Stimulated activated CD4-positive, alpha-beta T cell treated with anti-CD3 and anti-CD28 coated beads, Interleukin-1b, Interleukin-23, amount 100 ng/mL, for 1 hour (primary cell): Measurements from ENCODE around the gene RNF212.
"Not testable (repeated sequence)": the region's sequence is repeated elsewhere in the genome, so short reads cannot be mapped to it uniquely, and the experiment has no call there.

Source experiments
- DNase-seq, 2 donors: peaks; one replicate each; pipeline ENCODE4 v3.0.0-alpha.2; 2020; ENCODE audit warnings: low read depth in 2 of 2

RNF212 gene

GRCh38 chr4:1065732-1066131 is 47.6 kb downstream of the RNF212 start:
- DNase-seq = no peak

- no peak for DNase-seq
These were observed 50.9 kb downstream of the RNF212 start for GRCh38 chr4:1062419-1062818.

GRCh38 chr4:1061760-1062159 is 51.6 kb downstream of the RNF212 start:
- DNase-seq = no peak

- no peak for DNase-seq
These were observed 52.2 kb downstream of the RNF212 start for GRCh38 chr4:1061056-1061700.

- DNase-seq = no peak
These were observed 52.7 kb downstream of the RNF212 start for GRCh38 chr4:1060621-1061020.

GRCh38 chr4:1060121-1060520 is 53.2 kb downstream of the RNF212 start:
- DNase-seq = no peak

GRCh38 chr4:1058997-1059665 is 54.2 kb downstream of the RNF212 start:
- DNase-seq = no peak

GRCh38 chr4:1058198-1058996 is 55.0 kb downstream of the RNF212 start:
- no peak for DNase-seq

GRCh38 chr4:1057403-1057745 is 56.0 kb downstream of the RNF212 start:
- DNase-seq = no peak

- DNase-seq = no peak
These were observed 56.5 kb downstream of the RNF212 start for GRCh38 chr4:1056671-1057402.

GRCh38 chr4:1055721-1056590 is 57.4 kb downstream of the RNF212 start:
- DNase-seq = peak; percentile 35 to 55

GRCh38 chr4:1055243-1055701 is 58.1 kb downstream of the RNF212 start:
- DNase-seq = not testable (repeated sequence)

GRCh38 chr4:1054696-1055242 is 58.6 kb downstream of the RNF212 start:
- not testable (repeated sequence) for DNase-seq

- not testable (repeated sequence) for DNase-seq
These were observed 59.5 kb downstream of the RNF212 start for GRCh38 chr4:1053891-1054290.

GRCh38 chr4:1053080-1053661 is 60.2 kb downstream of the RNF212 start:
- no peak for DNase-seq

- DNase-seq = no peak
These were observed 61.1 kb downstream of the RNF212 start for GRCh38 chr4:1052231-1052671.

- DNase-seq = no peak
These were observed 61.9 kb downstream of the RNF212 start for GRCh38 chr4:1051472-1051871.

GRCh38 chr4:1050486-1051213 is 62.7 kb downstream of the RNF212 start:
- no peak for DNase-seq

GRCh38 chr4:1049591-1049905 is 63.8 kb downstream of the RNF212 start:
- DNase-seq = no peak
